ENCODE data around the gene CDK8. TPM values are rescaled to one million over a fixed set of nuclear protein-coding genes. Genes with fewer than 3 reads are reported as not detected.

CDK8 gene
- total RNA-seq, 1 donor from 2014 or later = 18.2 TPM

DNA sequence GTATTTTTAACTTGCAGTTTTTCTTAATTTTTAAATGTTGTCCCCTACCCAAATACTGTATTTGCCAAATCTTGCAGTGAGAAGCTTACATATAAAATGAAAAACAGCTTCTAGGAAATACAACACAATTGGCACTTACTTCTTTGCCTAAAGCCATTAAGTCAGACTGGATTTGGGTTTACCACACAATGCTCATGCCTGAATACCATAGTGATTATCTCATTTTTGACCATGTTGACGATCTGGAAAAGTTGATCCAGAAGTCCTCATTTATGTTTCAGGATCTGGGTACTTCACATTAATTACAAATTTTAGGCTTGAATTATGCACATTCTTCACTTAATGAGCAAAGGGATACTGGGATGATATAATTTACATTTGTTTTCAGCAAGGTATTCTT, 34.2 kb upstream of the CDK8 start:
- no peak for DNase-seq (ENCODE audit: low spot score)
- no peaks in the 10 kb centered on the region for H3K9me3 Mint-ChIP-seq (ENCODE audit: low read depth)
- TF ChIP-seq CTCF (IDR thresholded peaks at IDR 0.05) = no peak
- peaks cover 35% of the 10 kb centered on the region for H3K4me1 Mint-ChIP-seq (ENCODE audit: low read depth)
- H3K27me3 Mint-ChIP-seq (ENCODE audit: low read depth) = no peaks in the 10 kb centered on the region
- peaks cover 25% of the 10 kb centered on the region for H3K36me3 Mint-ChIP-seq (ENCODE audit: low read depth)
- H3K4me3 Mint-ChIP-seq (ENCODE audit: unreplicated experiment) = no peak overlapping the region
- H3K27ac Mint-ChIP-seq (ENCODE audit: unreplicated experiment) = no peak overlapping the region

DNA sequence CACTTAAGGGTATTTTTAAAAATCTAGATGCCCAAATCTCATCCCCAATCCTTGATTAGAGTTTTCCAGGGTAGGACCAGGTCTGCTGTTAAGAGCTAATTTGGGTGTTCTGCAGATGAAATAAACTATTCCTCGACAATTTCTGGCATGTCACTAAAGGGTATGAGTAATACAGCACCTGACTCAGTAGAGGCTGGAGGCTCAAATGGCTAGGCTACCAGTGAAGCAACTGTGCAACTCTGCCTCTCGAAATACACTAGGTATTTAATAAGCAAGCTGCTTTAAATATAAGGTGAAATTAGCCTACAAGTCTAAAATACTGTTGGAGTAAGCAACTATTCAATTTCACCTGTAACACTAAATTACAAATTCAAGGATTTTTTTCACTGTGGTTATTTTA, 33.4 kb upstream of the CDK8 start:
- no peaks in the 10 kb centered on the region for H3K9me3 Mint-ChIP-seq (ENCODE audit: low read depth)
- H3K36me3 Mint-ChIP-seq (ENCODE audit: low read depth) = peaks cover 18% of the 10 kb centered on the region
- no peak for DNase-seq (ENCODE audit: low spot score)
- peak overlapping the region; percentile 98 for H3K4me3 Mint-ChIP-seq (ENCODE audit: unreplicated experiment)
- TF ChIP-seq CTCF (IDR thresholded peaks at IDR 0.05) = no peak
- H3K27ac Mint-ChIP-seq (ENCODE audit: unreplicated experiment) = peak overlapping the region; percentile 22
- H3K4me1 Mint-ChIP-seq (ENCODE audit: low read depth) = peaks cover 35% of the 10 kb centered on the region
- no peaks in the 10 kb centered on the region for H3K27me3 Mint-ChIP-seq (ENCODE audit: low read depth)

GRCh38 chr13:26221399-26221720, 32.6 kb upstream of the CDK8 start:
- Mint-ChIP-seq H3K4me3 (ENCODE audit: unreplicated experiment) (peak overlapping the region; percentile 98), H3K27ac (ENCODE audit: unreplicated experiment) (peak overlapping the region; percentile 99), H3K27me3 (ENCODE audit: low read depth) (no peaks in the 10 kb centered on the region), H3K9me3 (ENCODE audit: low read depth) (no peaks in the 10 kb centered on the region), H3K4me1 (ENCODE audit: low read depth) (peaks cover 35% of the 10 kb centered on the region), H3K36me3 (ENCODE audit: low read depth) (peaks cover 16% of the 10 kb centered on the region)
- TF ChIP-seq CTCF (IDR thresholded peaks at IDR 0.05) = no peak
- DNase-seq (ENCODE audit: low spot score) = no peak

GRCh38 chr13:26221721-26222519, 32.0 kb upstream of the CDK8 start, which contains the start of gene RNF6:
Gene RNF6 (minus strand): TSS chr13:26222314. CDS start chr13:26219649, 2,665 bp downstream.
- peaks cover 14% of the 10 kb centered on the region for H3K36me3 Mint-ChIP-seq (ENCODE audit: low read depth)
- no peaks in the 10 kb centered on the region for H3K9me3 Mint-ChIP-seq (ENCODE audit: low read depth)
- peak within 1 kb of the TSS; percentile 99 for H3K27ac Mint-ChIP-seq (ENCODE audit: unreplicated experiment)
- H3K27me3 Mint-ChIP-seq (ENCODE audit: low read depth) = no peaks in the 10 kb centered on the region
- peak within 1 kb of the TSS; percentile 98 for H3K4me3 Mint-ChIP-seq (ENCODE audit: unreplicated experiment)
- TF ChIP-seq CTCF (IDR thresholded peaks at IDR 0.05) = no peak
- peaks cover 35% of the 10 kb centered on the region for H3K4me1 Mint-ChIP-seq (ENCODE audit: low read depth)
- peak; percentile 95 for DNase-seq (ENCODE audit: low spot score)

DNA sequence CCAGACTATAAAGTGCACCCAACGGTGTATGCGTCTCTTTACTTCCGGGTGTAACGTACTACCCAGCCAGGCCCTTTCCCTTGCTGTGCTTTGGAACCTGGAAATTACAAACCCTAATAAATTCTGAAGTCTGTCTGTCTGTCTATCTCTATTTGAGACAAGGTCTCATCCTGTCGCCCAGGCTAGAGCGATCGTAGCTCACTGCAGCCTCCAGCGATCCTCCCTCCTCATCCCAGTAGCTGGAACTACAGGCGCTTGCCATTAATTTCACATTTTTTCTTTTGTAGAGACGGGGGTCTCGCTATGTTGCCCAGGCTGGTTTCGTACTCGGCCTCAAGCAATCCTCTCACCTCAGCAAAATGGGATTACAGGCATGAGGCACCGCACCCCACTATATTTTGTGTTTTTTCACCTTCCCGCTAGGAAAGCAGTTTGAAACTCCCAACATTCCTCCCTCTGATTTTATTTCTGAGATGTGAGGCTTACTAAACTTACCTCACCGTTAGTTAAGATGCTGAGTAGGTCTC, 31.3 kb upstream of the CDK8 start:
- Mint-ChIP-seq H3K4me1 (ENCODE audit: low read depth) (peaks cover 35% of the 10 kb centered on the region), H3K9me3 (ENCODE audit: low read depth) (no peaks in the 10 kb centered on the region), H3K36me3 (ENCODE audit: low read depth) (peaks cover 9% of the 10 kb centered on the region), H3K27me3 (ENCODE audit: low read depth) (no peaks in the 10 kb centered on the region), H3K27ac (ENCODE audit: unreplicated experiment) (peak overlapping the region; percentile 99), H3K4me3 (ENCODE audit: unreplicated experiment) (peak overlapping the region; percentile 98)
- TF ChIP-seq CTCF (IDR thresholded peaks at IDR 0.05) = no peak
- DNase-seq (ENCODE audit: low spot score) = no peak
